Panc1 (cell line): ENCODE measurements around the gene PARP9.

Source experiments
- CTCF ChIP-seq: fragments of 450-650 bp; IDR thresholded peaks from 2 replicates; pipeline ENCODE4 v1.5.1; 2017; ENCODE audit warnings: mild to moderate bottlenecking
- POLR2AphosphoS5 ChIP-seq: IDR thresholded peaks from 2 replicates; pipeline ENCODE4 v1.6.1; 2012; ENCODE audit warnings: mild to moderate bottlenecking, low read depth, low read length, moderate library complexity
- REST ChIP-seq, 2 experiments: IDR thresholded peaks; 2 replicates each; pipeline ENCODE4 v1.6.1; 2011 to 2012; ENCODE audit warnings: low read depth in 2 of 2, control low read depth in 1 of 2, low read length in 1 of 2, mild to moderate bottlenecking in 1 of 2, moderate library complexity in 1 of 2; ENCODE audit not compliant: insufficient read depth in 1 of 2

- TF ChIP-seq CTCF = no peak
- no peak for TF ChIP-seq POLR2AphosphoS5
- TF ChIP-seq REST (IDR thresholded peaks at IDR 0.05; ENCODE audit: insufficient read depth in 1 of 2, low read depth in 2 of 2, low read length in 1 of 2) = no peak
Measured at GRCh38 chr3:122535964-122536631, 28.0 kb downstream of the PARP9 start.
